ENCODE data around the gene KDM5D.

The KDM5D gene

DNA sequence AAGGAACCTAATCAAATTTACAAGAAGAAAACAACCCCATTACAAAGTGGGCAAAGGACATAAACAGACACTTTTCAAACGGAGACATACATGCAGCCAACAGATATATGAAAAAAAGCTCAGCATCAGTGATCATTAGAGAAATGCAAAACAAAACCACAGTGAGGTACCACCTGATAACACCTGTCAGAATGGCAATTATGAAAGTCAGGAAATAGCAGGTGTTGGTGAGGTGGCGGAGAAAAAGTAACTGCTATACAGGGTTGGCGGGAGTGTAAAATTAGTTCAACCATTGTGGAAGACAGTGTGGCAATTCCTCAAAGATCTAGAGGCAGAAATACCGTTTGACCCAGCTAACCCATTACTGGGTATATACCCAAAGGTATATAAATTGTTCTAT lies 31.1 kb downstream of the KDM5D start:
- TF ChIP-seq, protein P1, sequence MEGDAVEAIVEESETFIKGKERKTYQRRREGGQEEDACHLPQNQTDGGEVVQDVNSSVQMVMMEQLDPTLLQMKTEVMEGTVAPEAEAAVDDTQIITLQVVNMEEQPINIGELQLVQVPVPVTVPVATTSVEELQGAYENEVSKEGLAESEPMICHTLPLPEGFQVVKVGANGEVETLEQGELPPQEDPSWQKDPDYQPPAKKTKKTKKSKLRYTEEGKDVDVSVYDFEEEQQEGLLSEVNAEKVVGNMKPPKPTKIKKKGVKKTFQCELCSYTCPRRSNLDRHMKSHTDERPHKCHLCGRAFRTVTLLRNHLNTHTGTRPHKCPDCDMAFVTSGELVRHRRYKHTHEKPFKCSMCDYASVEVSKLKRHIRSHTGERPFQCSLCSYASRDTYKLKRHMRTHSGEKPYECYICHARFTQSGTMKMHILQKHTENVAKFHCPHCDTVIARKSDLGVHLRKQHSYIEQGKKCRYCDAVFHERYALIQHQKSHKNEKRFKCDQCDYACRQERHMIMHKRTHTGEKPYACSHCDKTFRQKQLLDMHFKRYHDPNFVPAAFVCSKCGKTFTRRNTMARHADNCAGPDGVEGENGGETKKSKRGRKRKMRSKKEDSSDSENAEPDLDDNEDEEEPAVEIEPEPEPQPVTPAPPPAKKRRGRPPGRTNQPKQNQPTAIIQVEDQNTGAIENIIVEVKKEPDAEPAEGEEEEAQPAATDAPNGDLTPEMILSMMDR (IDR thresholded peaks at IDR 0.05; ENCODE audit: low read depth, low read length) = no peak
- no peak for TF ChIP-seq EZH2phosphoT487 (IDR thresholded peaks at IDR 0.05; ENCODE audit: low read depth)
- H3K36me3 ChIP-seq (replicated peaks; ENCODE audit: low read depth, low read length) = peaks cover 68% of the 10 kb centered on the region
- H3K27me3 ChIP-seq (ENCODE audit: low read depth, low read length) = no peaks in the 10 kb centered on the region

DNA sequence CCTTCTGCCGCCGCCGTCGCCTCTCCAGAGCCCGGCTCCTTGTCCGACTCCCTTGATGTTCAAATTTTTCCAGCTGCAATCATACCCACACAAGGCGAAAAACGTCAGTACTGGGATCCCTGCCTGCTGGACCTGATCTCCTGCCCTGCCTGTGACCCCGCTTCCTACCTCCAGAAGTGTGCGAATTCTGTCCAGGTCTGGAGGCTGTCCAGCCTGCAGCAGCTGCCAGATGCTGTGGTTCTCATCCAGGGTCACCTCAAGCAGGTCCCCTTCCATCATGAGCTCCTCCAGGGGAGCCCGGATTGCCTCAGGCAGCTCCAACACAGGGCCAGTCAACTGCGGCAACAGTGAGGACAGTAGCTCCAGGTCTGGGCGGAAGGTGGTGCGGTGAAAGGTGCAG lies 38.3 kb downstream of the KDM5D start:
- TF ChIP-seq EZH2phosphoT487 (IDR thresholded peaks at IDR 0.05; ENCODE audit: low read depth) = no peak
- TF ChIP-seq, protein P1 (IDR thresholded peaks at IDR 0.05; ENCODE audit: low read depth, low read length) = no peak
- Histone ChIP-seq H3K27ac (ENCODE audit: low read length) (no peak overlapping the region), H3K4me2 (ENCODE audit: low read length) (no peak overlapping the region), H3K36me3 (replicated peaks; ENCODE audit: low read depth, low read length) (peaks cover 71% of the 10 kb centered on the region), H3K27me3 (ENCODE audit: low read depth, low read length) (no peaks in the 10 kb centered on the region), H4K20me1 (ENCODE audit: insufficient read depth, low read length) (no peaks in the 10 kb centered on the region), H3K9me3 (ENCODE audit: insufficient read depth, low read length) (no peaks in the 10 kb centered on the region), H3K4me3 (ENCODE audit: low read length) (no peak overlapping the region), H3K9ac (ENCODE audit: low read length) (no peak overlapping the region), H3K79me2 (ENCODE audit: low read length) (no peaks in the 10 kb centered on the region), H3K4me1 (ENCODE audit: low read length) (no peaks in the 10 kb centered on the region), H2AFZ (ENCODE audit: low read depth, low read length) (no peak overlapping the region)

More for the DNA sequence above, 31.1 kb downstream of the KDM5D start:
- H4K20me1 ChIP-seq (ENCODE audit: insufficient read depth, low read length) = no peaks in the 10 kb centered on the region
- H3K9me3 ChIP-seq (ENCODE audit: insufficient read depth, low read length) = no peaks in the 10 kb centered on the region
- no peak overlapping the region for H3K27ac ChIP-seq (ENCODE audit: low read length)
- H3K4me1 ChIP-seq (ENCODE audit: low read length) = peaks cover 26% of the 10 kb centered on the region
- H3K4me3 ChIP-seq (ENCODE audit: low read length) = no peak overlapping the region
- H2AFZ ChIP-seq (ENCODE audit: low read depth, low read length) = no peak overlapping the region
- no peaks in the 10 kb centered on the region for H3K79me2 ChIP-seq (ENCODE audit: low read length)
- no peak overlapping the region for H3K9ac ChIP-seq (ENCODE audit: low read length)
- H3K4me2 ChIP-seq (ENCODE audit: low read length) = no peak overlapping the region

DNA sequence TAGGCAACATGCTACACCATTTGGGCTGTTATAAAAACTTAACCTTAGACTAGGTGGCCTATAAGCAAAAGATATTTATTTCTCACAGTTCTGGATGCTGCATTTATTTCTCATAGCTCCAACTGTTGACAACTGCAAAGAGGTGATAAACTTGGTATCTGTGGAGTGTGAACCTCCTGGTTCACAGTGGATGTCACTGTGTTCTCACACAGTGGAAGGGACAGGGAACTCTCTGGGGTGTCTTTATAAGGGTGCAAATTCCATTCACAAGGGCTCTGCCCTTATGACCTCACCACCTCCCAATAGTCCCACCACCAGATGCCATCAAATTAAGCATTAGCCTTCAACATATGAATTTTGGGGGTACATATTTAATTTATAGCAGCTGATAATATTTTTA lies 46.0 kb downstream of the KDM5D start:
- no peak overlapping the region for H3K4me2 ChIP-seq (ENCODE audit: low read length)
- TF ChIP-seq, protein P1 (IDR thresholded peaks at IDR 0.05; ENCODE audit: low read depth, low read length) = no peak
- no peak for TF ChIP-seq EZH2phosphoT487 (IDR thresholded peaks at IDR 0.05; ENCODE audit: low read depth)
- H4K20me1 ChIP-seq (ENCODE audit: insufficient read depth, low read length) = no peaks in the 10 kb centered on the region
- no peak overlapping the region for H3K9ac ChIP-seq (ENCODE audit: low read length)
- H3K27me3 ChIP-seq (ENCODE audit: low read depth, low read length) = no peaks in the 10 kb centered on the region
- H2AFZ ChIP-seq (ENCODE audit: low read depth, low read length) = no peak overlapping the region
- no peaks in the 10 kb centered on the region for H3K4me1 ChIP-seq (ENCODE audit: low read length)
- no peak overlapping the region for H3K4me3 ChIP-seq (ENCODE audit: low read length)
- peaks cover 68% of the 10 kb centered on the region for H3K36me3 ChIP-seq (replicated peaks; ENCODE audit: low read depth, low read length)
- no peak overlapping the region for H3K27ac ChIP-seq (ENCODE audit: low read length)
- no peaks in the 10 kb centered on the region for H3K79me2 ChIP-seq (ENCODE audit: low read length)
- no peaks in the 10 kb centered on the region for H3K9me3 ChIP-seq (ENCODE audit: insufficient read depth, low read length)

- Histone ChIP-seq H3K4me3 (ENCODE audit: low read length) (no peak overlapping the region), H3K36me3 (replicated peaks; ENCODE audit: low read depth, low read length) (no peaks in the 10 kb centered on the region), H3K79me2 (ENCODE audit: low read length) (no peaks in the 10 kb centered on the region), H4K20me1 (ENCODE audit: insufficient read depth, low read length) (no peaks in the 10 kb centered on the region), H3K27me3 (ENCODE audit: low read depth, low read length) (no peaks in the 10 kb centered on the region), H3K27ac (ENCODE audit: low read length) (no peak overlapping the region), H3K4me1 (ENCODE audit: low read length) (no peaks in the 10 kb centered on the region), H3K4me2 (ENCODE audit: low read length) (no peak overlapping the region), H2AFZ (ENCODE audit: low read depth, low read length) (no peak overlapping the region), H3K9ac (ENCODE audit: low read length) (no peak overlapping the region), H3K9me3 (ENCODE audit: insufficient read depth, low read length) (no peaks in the 10 kb centered on the region)
- TF ChIP-seq, protein P1 (IDR thresholded peaks at IDR 0.05; ENCODE audit: low read depth, low read length) = no peak
- no peak for TF ChIP-seq EZH2phosphoT487 (IDR thresholded peaks at IDR 0.05; ENCODE audit: low read depth)
Measured at GRCh38 chrY:19680821-19681220, 63.7 kb downstream of the KDM5D start.
